HL-60 (cell line): ENCODE data around the gene UNC80.

Source experiments
- DNase-seq, 2 experiments: peaks; one replicate each; pipeline ENCODE4 v3.0.0-alpha.2; 2010 to 2020; ENCODE audit warnings: low read depth in 1 of 2, low spot score in 1 of 2
- H3K27ac ChIP-seq: fragments of 250-450 bp; sonication (Bioruptor Pico); replicated peaks from 2 replicates; pipeline ENCODE4 v1.5.1; 2020; ENCODE audit warnings: mild to moderate bottlenecking, moderate library complexity
- H3K27me3 ChIP-seq: fragments of 250-450 bp; sonication (Bioruptor Pico); 2 replicates; pipeline ENCODE4 v1.5.1; 2021; ENCODE audit warnings: mild to moderate bottlenecking, moderate library complexity; ENCODE audit not compliant: insufficient read depth, poor library complexity, severe bottlenecking
- H3K4me3 ChIP-seq: replicated peaks from 2 replicates; pipeline ENCODE4 v1.5.1; 2011; ENCODE audit warnings: mild to moderate bottlenecking, control low read depth, low read length; ENCODE audit not compliant: insufficient read depth
- GABPA ChIP-seq: IDR thresholded peaks from 2 replicates; pipeline ENCODE4 v1.6.1; 2012; ENCODE audit warnings: low read depth
- POLR2AphosphoS5 ChIP-seq: IDR thresholded peaks from 2 replicates; pipeline ENCODE4 v1.6.1; 2012; ENCODE audit warnings: low read depth
- SPI1 ChIP-seq: IDR thresholded peaks from 2 replicates; pipeline ENCODE4 v1.6.1; 2012; ENCODE audit warnings: low read depth, mild to moderate bottlenecking, borderline replicate concordance
- TF ChIP-seq, protein P1 (sequence below): IDR thresholded peaks from one replicate; pipeline ENCODE4 v1.5.1; 2011; ENCODE audit warnings: low read length, control low read depth, inconsistent platforms; ENCODE audit not compliant: insufficient read depth
- TF ChIP-seq, protein P2 (sequence below): IDR thresholded peaks from 2 replicates; pipeline ENCODE4 v1.6.1; 2012; ENCODE audit warnings: low read depth; ENCODE audit not compliant: insufficient replicate concordance

The UNC80 gene

DNA sequence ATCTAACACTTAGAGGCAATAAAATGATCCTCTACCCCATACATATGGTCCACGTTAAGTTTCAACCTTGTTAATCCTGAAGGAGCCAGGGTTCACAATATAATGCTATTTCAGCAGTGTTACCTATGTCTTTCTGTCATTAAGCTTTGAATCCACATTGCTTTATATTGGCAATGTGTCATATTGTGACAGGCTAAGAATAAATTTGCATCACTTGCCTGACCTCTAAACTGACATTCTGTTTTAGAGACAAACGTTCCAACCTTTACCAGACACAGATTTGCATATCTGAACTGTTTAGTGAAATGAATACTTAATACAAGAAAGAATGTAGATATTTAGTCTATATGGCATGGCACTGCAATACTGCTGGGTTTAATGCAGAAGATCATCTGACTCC lies 98.4 kb downstream of the UNC80 start:
- no peak overlapping the region for H3K27ac ChIP-seq
- TF ChIP-seq, protein P1, sequence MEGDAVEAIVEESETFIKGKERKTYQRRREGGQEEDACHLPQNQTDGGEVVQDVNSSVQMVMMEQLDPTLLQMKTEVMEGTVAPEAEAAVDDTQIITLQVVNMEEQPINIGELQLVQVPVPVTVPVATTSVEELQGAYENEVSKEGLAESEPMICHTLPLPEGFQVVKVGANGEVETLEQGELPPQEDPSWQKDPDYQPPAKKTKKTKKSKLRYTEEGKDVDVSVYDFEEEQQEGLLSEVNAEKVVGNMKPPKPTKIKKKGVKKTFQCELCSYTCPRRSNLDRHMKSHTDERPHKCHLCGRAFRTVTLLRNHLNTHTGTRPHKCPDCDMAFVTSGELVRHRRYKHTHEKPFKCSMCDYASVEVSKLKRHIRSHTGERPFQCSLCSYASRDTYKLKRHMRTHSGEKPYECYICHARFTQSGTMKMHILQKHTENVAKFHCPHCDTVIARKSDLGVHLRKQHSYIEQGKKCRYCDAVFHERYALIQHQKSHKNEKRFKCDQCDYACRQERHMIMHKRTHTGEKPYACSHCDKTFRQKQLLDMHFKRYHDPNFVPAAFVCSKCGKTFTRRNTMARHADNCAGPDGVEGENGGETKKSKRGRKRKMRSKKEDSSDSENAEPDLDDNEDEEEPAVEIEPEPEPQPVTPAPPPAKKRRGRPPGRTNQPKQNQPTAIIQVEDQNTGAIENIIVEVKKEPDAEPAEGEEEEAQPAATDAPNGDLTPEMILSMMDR, result no peak
- TF ChIP-seq GABPA (no peak), SPI1 (no peak)
- no peak overlapping the region for H3K4me3 ChIP-seq
- no peak for DNase-seq
- no peaks in the 10 kb centered on the region for H3K27me3 ChIP-seq

DNA sequence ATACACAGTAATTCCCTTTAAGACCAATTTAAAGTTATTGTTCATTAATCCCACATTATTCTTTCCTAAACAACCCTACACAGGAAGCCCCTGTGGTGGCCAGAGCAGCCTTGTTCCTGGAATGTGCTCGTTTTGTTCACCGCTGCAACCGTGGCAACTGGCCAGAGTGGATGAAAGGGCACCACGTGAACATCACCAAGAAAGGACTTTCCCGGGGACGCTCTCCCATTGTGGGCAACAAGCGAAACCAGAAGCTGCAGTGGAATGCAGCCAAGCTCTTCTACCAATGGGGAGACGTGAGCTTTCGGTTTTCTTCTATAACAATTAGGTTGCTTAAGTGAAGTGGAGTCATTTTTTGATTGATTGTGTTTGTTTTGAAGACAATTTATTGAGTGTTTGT lies 101.0 kb downstream of the UNC80 start:
- no peak overlapping the region for H3K27ac ChIP-seq
- H3K4me3 ChIP-seq, result no peak overlapping the region
- DNase-seq, result no peak

DNA sequence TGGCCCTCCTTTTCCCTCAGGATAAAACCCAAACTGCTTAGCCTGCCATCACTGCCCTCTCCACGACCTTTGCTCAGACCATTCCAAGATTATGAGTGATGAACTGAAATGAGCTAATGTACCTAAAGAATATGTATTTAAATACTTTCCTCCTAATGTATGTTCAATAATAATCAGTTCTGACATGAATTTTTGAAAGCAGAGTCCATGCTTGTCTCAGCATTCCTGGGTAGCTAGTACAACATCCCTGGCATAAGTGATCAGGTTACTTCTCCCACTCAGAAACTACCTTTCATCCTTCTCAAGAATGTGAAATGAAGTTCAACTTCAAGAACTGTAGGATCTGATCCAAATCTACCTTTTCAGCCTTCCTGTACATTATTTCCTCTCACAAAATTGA lies 103.6 kb downstream of the UNC80 start:
- Histone ChIP-seq H3K27me3 (peaks cover 10% of the 10 kb centered on the region), H3K27ac (no peak overlapping the region), H3K4me3 (no peak overlapping the region)
- no peak for DNase-seq
- TF ChIP-seq GABPA (no peak), SPI1 (no peak), POLR2AphosphoS5 (no peak)
- TF ChIP-seq, protein P1, result no peak
- TF ChIP-seq, protein P2, sequence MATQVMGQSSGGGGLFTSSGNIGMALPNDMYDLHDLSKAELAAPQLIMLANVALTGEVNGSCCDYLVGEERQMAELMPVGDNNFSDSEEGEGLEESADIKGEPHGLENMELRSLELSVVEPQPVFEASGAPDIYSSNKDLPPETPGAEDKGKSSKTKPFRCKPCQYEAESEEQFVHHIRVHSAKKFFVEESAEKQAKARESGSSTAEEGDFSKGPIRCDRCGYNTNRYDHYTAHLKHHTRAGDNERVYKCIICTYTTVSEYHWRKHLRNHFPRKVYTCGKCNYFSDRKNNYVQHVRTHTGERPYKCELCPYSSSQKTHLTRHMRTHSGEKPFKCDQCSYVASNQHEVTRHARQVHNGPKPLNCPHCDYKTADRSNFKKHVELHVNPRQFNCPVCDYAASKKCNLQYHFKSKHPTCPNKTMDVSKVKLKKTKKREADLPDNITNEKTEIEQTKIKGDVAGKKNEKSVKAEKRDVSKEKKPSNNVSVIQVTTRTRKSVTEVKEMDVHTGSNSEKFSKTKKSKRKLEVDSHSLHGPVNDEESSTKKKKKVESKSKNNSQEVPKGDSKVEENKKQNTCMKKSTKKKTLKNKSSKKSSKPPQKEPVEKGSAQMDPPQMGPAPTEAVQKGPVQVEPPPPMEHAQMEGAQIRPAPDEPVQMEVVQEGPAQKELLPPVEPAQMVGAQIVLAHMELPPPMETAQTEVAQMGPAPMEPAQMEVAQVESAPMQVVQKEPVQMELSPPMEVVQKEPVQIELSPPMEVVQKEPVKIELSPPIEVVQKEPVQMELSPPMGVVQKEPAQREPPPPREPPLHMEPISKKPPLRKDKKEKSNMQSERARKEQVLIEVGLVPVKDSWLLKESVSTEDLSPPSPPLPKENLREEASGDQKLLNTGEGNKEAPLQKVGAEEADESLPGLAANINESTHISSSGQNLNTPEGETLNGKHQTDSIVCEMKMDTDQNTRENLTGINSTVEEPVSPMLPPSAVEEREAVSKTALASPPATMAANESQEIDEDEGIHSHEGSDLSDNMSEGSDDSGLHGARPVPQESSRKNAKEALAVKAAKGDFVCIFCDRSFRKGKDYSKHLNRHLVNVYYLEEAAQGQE, result no peak

More for the DNA sequence above, 101.0 kb downstream of the UNC80 start:
- H3K27me3 ChIP-seq, result peaks cover 8% of the 10 kb centered on the region
- TF ChIP-seq, protein P2, result no peak
- TF ChIP-seq, protein P1, result no peak
- TF ChIP-seq SPI1 (no peak), GABPA (no peak), POLR2AphosphoS5 (no peak)

DNA sequence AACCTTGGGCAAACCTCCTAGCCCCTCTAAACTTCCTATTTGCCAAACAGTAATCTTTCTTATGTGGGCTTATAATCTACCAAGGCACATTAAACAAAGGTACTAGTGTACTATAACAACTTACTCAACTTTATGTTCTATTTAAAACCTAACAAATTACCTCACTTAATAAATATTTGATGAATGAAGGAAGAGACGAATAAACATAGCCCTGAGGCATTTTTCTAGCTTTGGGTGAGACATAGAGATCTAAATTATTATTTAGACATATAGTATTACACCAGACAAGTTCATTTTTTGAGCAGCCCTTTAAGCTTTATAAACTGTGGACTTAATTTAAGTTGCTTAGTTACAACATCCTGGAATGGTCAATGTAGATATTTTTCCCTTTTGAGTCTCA lies 104.6 kb downstream of the UNC80 start:
- TF ChIP-seq, protein P2, result no peak
- TF ChIP-seq, protein P1, result no peak
- TF ChIP-seq GABPA (no peak), POLR2AphosphoS5 (no peak), SPI1 (no peak)

More for the DNA sequence above, 104.6 kb downstream of the UNC80 start:
- Histone ChIP-seq H3K27me3 (peaks cover 10% of the 10 kb centered on the region), H3K4me3 (no peak overlapping the region), H3K27ac (no peak overlapping the region)
- no peak for DNase-seq
